ENCODE results near the gene TRAM2.

DNA sequence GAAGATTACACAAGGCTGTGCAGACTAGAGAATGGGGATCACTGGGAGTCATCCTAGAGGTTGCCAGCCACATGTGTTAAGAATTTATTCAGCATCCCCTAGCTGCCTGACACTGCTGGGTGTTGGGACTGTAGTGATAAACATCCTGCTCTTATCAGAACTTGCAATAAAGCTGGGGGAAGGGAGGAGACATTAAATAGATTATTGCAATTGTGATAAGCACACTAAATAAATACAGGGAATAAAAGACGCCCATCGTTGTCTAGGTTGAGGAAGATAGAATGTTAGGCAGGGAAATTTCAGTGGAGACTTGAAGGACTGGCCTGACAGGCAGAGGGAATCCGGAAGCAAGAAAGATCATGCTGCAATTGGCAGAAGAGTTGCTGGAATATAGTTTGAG is 33.2 kb upstream of the TRAM2 start:
- TF ChIP-seq TAF1 (IDR thresholded peaks at IDR 0.05; ENCODE audit: borderline replicate concordance, low read depth, low read length) (no peak), POLR2AphosphoS5 (IDR thresholded peaks at IDR 0.05; ENCODE audit: low read length) (no peak), GABPA (IDR thresholded peaks at IDR 0.05; ENCODE audit: low read depth) (no peak), HDAC6 (IDR thresholded peaks at IDR 0.05; ENCODE audit: unreplicated experiment) (no peak)
- TF ChIP-seq, protein P1, sequence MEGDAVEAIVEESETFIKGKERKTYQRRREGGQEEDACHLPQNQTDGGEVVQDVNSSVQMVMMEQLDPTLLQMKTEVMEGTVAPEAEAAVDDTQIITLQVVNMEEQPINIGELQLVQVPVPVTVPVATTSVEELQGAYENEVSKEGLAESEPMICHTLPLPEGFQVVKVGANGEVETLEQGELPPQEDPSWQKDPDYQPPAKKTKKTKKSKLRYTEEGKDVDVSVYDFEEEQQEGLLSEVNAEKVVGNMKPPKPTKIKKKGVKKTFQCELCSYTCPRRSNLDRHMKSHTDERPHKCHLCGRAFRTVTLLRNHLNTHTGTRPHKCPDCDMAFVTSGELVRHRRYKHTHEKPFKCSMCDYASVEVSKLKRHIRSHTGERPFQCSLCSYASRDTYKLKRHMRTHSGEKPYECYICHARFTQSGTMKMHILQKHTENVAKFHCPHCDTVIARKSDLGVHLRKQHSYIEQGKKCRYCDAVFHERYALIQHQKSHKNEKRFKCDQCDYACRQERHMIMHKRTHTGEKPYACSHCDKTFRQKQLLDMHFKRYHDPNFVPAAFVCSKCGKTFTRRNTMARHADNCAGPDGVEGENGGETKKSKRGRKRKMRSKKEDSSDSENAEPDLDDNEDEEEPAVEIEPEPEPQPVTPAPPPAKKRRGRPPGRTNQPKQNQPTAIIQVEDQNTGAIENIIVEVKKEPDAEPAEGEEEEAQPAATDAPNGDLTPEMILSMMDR (IDR thresholded peaks at IDR 0.05 in 2 of 3, conservative IDR thresholded peaks at IDR 0.05 in 1 of 3; ENCODE audit: control insufficient read depth in 2 of 3, extremely low read depth in 1 of 3, insufficient read depth in 1 of 3, low read depth in 3 of 3, low read length in 3 of 3), result no peak
